H1 (cell line): Measurements from ENCODE around the gene BTAF1.

Experiments used
- ASH2L ChIP-seq: fragments of 200-600, 300-600 bp; sonication (generic); IDR thresholded peaks from one replicate; pipeline ENCODE4 v1.7.1; 2017; ENCODE audit warnings: low read length
- BACH1 ChIP-seq: IDR thresholded peaks from 2 replicates; pipeline ENCODE4 v1.6.1; 2012; ENCODE audit warnings: low read length, improper control_type of control experiment
- CBX5 ChIP-seq: fragments of 300-800, 300-1000 bp; sonication (generic); IDR thresholded peaks from 2 replicates; pipeline ENCODE4 v1.7.1; 2016; ENCODE audit warnings: antibody characterized with exemption, low read length, low read depth
- CHD2 ChIP-seq: IDR thresholded peaks from 2 replicates; pipeline ENCODE4 v1.6.1; 2012; ENCODE audit warnings: low read length, improper control_type of control experiment
- CTCF ChIP-seq, 3 experiments: IDR thresholded peaks; 1 replicate in 2 of 3; 2 replicates in 1 of 3; pipeline versions ENCODE4 v1.5.1 to v1.6.1; 2011; ENCODE audit warnings: low read length in 3 of 3, mild to moderate bottlenecking in 3 of 3, inconsistent platforms in 2 of 3, low read depth in 1 of 3, moderate library complexity in 1 of 3; ENCODE audit not compliant: insufficient read depth in 1 of 3; ENCODE audit errors: control extremely low read depth in 1 of 3
- EP300 ChIP-seq, 2 experiments: IDR thresholded peaks; 1 replicate in 1 of 2; 2 replicates in 1 of 2; pipeline ENCODE4 v1.6.1; 2011 to 2012; ENCODE audit warnings: low read depth in 2 of 2, low read length in 2 of 2, mild to moderate bottlenecking in 2 of 2, borderline replicate concordance in 1 of 2, inconsistent platforms in 1 of 2, moderate library complexity in 1 of 2
- JUN ChIP-seq: IDR thresholded peaks from 2 replicates; pipeline ENCODE4 v1.6.1; 2011; ENCODE audit warnings: low read depth, mild to moderate bottlenecking, improper control_type of control experiment, low read length
- JUND ChIP-seq: IDR thresholded peaks from 2 replicates; pipeline ENCODE4 v1.6.1; 2011; ENCODE audit warnings: mild to moderate bottlenecking, improper control_type of control experiment, low read length
- POLR2A ChIP-seq, 2 experiments: IDR thresholded peaks; 1 replicate in 1 of 2; 2 replicates in 1 of 2; pipeline ENCODE4 v1.6.1; 2011; ENCODE audit warnings: low read depth in 2 of 2, low read length in 2 of 2, mild to moderate bottlenecking in 2 of 2; ENCODE audit errors: control extremely low read depth in 1 of 2
- RAD21 ChIP-seq, 2 experiments: IDR thresholded peaks in 1 of 2; conservative IDR thresholded peaks in 1 of 2; 2 replicates each; pipeline ENCODE4 v1.6.1; 2011; ENCODE audit warnings: low read depth in 2 of 2, low read length in 2 of 2, improper control_type of control experiment in 1 of 2, inconsistent platforms in 1 of 2, mild to moderate bottlenecking in 1 of 2, moderate library complexity in 1 of 2
- SIRT6 ChIP-seq: IDR thresholded peaks from one replicate; pipeline ENCODE4 v1.7.1; 2012; ENCODE audit warnings: low read length, inconsistent platforms
- SP2 ChIP-seq: IDR thresholded peaks from 2 replicates; pipeline ENCODE4 v1.6.1; 2012; ENCODE audit warnings: mild to moderate bottlenecking, low read length, inconsistent platforms
- SRF ChIP-seq: IDR thresholded peaks from 2 replicates; pipeline ENCODE4 v1.6.1; 2011; ENCODE audit warnings: mild to moderate bottlenecking, low read depth, low read length, moderate library complexity
- SUZ12 ChIP-seq: fragments of 200-600 bp; sonication (generic); IDR thresholded peaks from 2 replicates; pipeline ENCODE4 v1.6.1; 2012; ENCODE audit warnings: mild to moderate bottlenecking, inconsistent platforms, low read length, moderate library complexity, mixed read lengths

GRCh38 chr10:91977491-91977890 is 53.9 kb downstream of the BTAF1 start:
- TF ChIP-seq JUN: no peak
- no peak for TF ChIP-seq SIRT6
- TF ChIP-seq EP300 (IDR thresholded peaks at IDR 0.05; ENCODE audit: borderline replicate concordance in 1 of 2, low read depth in 2 of 2, low read length in 2 of 2): no peak
- no peak for TF ChIP-seq CTCF (IDR thresholded peaks at IDR 0.05; ENCODE audit: control extremely low read depth in 1 of 3, insufficient read depth in 1 of 3, low read depth in 1 of 3, low read length in 3 of 3)
- no peak for TF ChIP-seq JUND
- TF ChIP-seq POLR2A (IDR thresholded peaks at IDR 0.05; ENCODE audit: control extremely low read depth in 1 of 2, low read depth in 2 of 2, low read length in 2 of 2): no peak
- no peak for TF ChIP-seq SP2
- TF ChIP-seq SRF: no peak
- no peak for TF ChIP-seq CHD2
- TF ChIP-seq BACH1: no peak
- no peak for TF ChIP-seq RAD21 (IDR thresholded peaks at IDR 0.05 in 1 of 2, conservative IDR thresholded peaks at IDR 0.05 in 1 of 2; ENCODE audit: low read depth in 2 of 2, low read length in 2 of 2)
- TF ChIP-seq CBX5: no peak
- TF ChIP-seq SUZ12: no peak
- no peak for TF ChIP-seq ASH2L
